GM12878 (cell line): ENCODE measurements around the gene SPINK4.

Experiments used
- JUNB ChIP-seq: IDR thresholded peaks from 2 replicates; pipeline ENCODE4 v1.6.1; 2016; ENCODE audit warnings: antibody characterized with exemption, mild to moderate bottlenecking
- JUND ChIP-seq: IDR thresholded peaks from 2 replicates; pipeline ENCODE4 v1.6.1; 2012; ENCODE audit warnings: low read depth, mild to moderate bottlenecking, low read length, improper control_type of control experiment, moderate library complexity
- NBN ChIP-seq: fragments of 450-650 bp; IDR thresholded peaks from 2 replicates; pipeline ENCODE4 v1.6.1; 2016
- POLR2A ChIP-seq: IDR thresholded peaks from 2 replicates; pipeline ENCODE4 v1.6.1; 2011; ENCODE audit warnings: low read depth, mild to moderate bottlenecking, low read length
- WRNIP1 ChIP-seq: IDR thresholded peaks from 2 replicates; pipeline ENCODE4 v1.6.1; 2011; ENCODE audit warnings: low read depth, low read length, improper control_type of control experiment, borderline replicate concordance
- ZZZ3 ChIP-seq: IDR thresholded peaks from 2 replicates; pipeline ENCODE4 v1.6.1; 2011; ENCODE audit warnings: low read depth; ENCODE audit not compliant: control insufficient read depth, insufficient read length
- TF ChIP-seq, protein P1 (sequence below): IDR thresholded peaks from 2 replicates; pipeline ENCODE4 v1.6.1; 2012; ENCODE audit warnings: low read depth, low read length, improper control_type of control experiment
- TF ChIP-seq, protein P2 (sequence below): IDR thresholded peaks from 2 replicates; pipeline ENCODE4 v1.6.1; 2012; ENCODE audit warnings: mild to moderate bottlenecking, low read depth, low read length
- TF ChIP-seq, protein P3 (sequence below): fragments of 450-650 bp; IDR thresholded peaks from 2 replicates; pipeline ENCODE4 v1.6.1; 2014; ENCODE audit warnings: mild to moderate bottlenecking
- TF ChIP-seq, protein P4 (sequence below), 3 experiments: IDR thresholded peaks in 2 of 3; conservative IDR thresholded peaks in 1 of 3; 2 replicates each; pipeline ENCODE4 v1.5.1; 2011; ENCODE audit warnings: low read depth in 3 of 3, low read length in 3 of 3, mild to moderate bottlenecking in 3 of 3, control low read depth in 2 of 3, moderate library complexity in 2 of 3, inconsistent platforms in 1 of 3, mixed read lengths in 1 of 3; ENCODE audit not compliant: control insufficient read depth in 2 of 3, insufficient read depth in 1 of 3; ENCODE audit errors: extremely low read depth in 1 of 3
- TF ChIP-seq, protein P5 (sequence below): IDR thresholded peaks from 2 replicates; pipeline ENCODE4 v1.6.1; 2011; ENCODE audit warnings: low read depth, low read length, improper control_type of control experiment, borderline replicate concordance
- TF ChIP-seq, protein P6 (sequence below): fragments of 450-650 bp; IDR thresholded peaks from 2 replicates; pipeline ENCODE4 v1.6.1; 2017; ENCODE audit warnings: mild to moderate bottlenecking
- TF ChIP-seq, protein P7 (sequence below): fragments of 450-650 bp; IDR thresholded peaks from 2 replicates; pipeline ENCODE4 v1.6.1; 2016; ENCODE audit warnings: mild to moderate bottlenecking, moderate library complexity, borderline replicate concordance

DNA sequence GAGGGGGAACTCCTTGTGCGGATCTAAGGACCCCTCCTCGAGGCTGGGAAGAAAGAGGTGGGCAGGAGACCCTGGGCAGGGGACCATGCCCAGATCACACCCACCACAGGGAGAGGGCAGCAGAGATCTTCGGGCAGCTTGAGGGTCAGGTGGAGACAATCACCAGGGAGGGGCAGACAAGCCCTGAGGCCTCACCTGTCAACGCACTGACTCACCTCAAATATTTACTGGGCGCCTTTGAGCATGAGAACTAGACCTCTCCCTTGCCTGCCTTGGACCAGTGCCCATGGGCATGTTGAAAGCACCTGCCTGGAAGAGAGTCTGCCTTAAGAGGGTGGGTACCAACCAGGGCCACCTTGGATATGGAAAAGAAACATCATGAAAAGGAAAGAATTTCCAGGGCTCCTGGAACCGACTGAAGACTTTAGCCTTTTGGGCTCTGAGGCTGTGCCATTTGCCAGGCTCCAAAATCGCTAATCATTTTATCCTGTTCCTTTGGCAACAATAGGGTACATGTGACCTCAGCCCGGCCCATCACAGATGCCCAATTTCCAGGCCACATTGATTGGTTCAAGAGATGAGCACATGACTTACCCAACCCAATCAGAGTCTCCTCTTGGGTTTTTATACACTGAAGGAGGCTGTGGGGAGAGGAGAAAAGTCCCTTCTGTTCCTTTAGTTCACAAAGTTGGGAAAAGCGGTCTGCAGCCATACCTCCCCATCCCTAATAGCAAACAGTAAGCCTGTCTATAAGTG lies 10.4 kb upstream of the SPINK4 start:
- TF ChIP-seq NBN, result no peak
- TF ChIP-seq, protein P1, sequence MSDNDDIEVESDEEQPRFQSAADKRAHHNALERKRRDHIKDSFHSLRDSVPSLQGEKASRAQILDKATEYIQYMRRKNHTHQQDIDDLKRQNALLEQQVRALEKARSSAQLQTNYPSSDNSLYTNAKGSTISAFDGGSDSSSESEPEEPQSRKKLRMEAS, result no peak
- TF ChIP-seq, protein P2, sequence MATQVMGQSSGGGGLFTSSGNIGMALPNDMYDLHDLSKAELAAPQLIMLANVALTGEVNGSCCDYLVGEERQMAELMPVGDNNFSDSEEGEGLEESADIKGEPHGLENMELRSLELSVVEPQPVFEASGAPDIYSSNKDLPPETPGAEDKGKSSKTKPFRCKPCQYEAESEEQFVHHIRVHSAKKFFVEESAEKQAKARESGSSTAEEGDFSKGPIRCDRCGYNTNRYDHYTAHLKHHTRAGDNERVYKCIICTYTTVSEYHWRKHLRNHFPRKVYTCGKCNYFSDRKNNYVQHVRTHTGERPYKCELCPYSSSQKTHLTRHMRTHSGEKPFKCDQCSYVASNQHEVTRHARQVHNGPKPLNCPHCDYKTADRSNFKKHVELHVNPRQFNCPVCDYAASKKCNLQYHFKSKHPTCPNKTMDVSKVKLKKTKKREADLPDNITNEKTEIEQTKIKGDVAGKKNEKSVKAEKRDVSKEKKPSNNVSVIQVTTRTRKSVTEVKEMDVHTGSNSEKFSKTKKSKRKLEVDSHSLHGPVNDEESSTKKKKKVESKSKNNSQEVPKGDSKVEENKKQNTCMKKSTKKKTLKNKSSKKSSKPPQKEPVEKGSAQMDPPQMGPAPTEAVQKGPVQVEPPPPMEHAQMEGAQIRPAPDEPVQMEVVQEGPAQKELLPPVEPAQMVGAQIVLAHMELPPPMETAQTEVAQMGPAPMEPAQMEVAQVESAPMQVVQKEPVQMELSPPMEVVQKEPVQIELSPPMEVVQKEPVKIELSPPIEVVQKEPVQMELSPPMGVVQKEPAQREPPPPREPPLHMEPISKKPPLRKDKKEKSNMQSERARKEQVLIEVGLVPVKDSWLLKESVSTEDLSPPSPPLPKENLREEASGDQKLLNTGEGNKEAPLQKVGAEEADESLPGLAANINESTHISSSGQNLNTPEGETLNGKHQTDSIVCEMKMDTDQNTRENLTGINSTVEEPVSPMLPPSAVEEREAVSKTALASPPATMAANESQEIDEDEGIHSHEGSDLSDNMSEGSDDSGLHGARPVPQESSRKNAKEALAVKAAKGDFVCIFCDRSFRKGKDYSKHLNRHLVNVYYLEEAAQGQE, result no peak
- TF ChIP-seq POLR2A, result no peak
- TF ChIP-seq, protein P3, sequence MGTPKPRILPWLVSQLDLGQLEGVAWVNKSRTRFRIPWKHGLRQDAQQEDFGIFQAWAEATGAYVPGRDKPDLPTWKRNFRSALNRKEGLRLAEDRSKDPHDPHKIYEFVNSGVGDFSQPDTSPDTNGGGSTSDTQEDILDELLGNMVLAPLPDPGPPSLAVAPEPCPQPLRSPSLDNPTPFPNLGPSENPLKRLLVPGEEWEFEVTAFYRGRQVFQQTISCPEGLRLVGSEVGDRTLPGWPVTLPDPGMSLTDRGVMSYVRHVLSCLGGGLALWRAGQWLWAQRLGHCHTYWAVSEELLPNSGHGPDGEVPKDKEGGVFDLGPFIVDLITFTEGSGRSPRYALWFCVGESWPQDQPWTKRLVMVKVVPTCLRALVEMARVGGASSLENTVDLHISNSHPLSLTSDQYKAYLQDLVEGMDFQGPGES, result no peak
- TF ChIP-seq, protein P4, sequence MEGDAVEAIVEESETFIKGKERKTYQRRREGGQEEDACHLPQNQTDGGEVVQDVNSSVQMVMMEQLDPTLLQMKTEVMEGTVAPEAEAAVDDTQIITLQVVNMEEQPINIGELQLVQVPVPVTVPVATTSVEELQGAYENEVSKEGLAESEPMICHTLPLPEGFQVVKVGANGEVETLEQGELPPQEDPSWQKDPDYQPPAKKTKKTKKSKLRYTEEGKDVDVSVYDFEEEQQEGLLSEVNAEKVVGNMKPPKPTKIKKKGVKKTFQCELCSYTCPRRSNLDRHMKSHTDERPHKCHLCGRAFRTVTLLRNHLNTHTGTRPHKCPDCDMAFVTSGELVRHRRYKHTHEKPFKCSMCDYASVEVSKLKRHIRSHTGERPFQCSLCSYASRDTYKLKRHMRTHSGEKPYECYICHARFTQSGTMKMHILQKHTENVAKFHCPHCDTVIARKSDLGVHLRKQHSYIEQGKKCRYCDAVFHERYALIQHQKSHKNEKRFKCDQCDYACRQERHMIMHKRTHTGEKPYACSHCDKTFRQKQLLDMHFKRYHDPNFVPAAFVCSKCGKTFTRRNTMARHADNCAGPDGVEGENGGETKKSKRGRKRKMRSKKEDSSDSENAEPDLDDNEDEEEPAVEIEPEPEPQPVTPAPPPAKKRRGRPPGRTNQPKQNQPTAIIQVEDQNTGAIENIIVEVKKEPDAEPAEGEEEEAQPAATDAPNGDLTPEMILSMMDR (IDR thresholded peaks at IDR 0.05 in 2 of 3, conservative IDR thresholded peaks at IDR 0.05 in 1 of 3; ENCODE audit: control insufficient read depth in 2 of 3, extremely low read depth in 1 of 3, insufficient read depth in 1 of 3, low read depth in 3 of 3, low read length in 3 of 3), result no peak
- TF ChIP-seq, protein P5, sequence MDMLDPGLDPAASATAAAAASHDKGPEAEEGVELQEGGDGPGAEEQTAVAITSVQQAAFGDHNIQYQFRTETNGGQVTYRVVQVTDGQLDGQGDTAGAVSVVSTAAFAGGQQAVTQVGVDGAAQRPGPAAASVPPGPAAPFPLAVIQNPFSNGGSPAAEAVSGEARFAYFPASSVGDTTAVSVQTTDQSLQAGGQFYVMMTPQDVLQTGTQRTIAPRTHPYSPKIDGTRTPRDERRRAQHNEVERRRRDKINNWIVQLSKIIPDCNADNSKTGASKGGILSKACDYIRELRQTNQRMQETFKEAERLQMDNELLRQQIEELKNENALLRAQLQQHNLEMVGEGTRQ, result no peak
- TF ChIP-seq JUND, result no peak
- TF ChIP-seq, protein P6, sequence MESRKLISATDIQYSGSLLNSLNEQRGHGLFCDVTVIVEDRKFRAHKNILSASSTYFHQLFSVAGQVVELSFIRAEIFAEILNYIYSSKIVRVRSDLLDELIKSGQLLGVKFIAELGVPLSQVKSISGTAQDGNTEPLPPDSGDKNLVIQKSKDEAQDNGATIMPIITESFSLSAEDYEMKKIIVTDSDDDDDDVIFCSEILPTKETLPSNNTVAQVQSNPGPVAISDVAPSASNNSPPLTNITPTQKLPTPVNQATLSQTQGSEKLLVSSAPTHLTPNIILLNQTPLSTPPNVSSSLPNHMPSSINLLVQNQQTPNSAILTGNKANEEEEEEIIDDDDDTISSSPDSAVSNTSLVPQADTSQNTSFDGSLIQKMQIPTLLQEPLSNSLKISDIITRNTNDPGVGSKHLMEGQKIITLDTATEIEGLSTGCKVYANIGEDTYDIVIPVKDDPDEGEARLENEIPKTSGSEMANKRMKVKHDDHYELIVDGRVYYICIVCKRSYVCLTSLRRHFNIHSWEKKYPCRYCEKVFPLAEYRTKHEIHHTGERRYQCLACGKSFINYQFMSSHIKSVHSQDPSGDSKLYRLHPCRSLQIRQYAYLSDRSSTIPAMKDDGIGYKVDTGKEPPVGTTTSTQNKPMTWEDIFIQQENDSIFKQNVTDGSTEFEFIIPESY, result no peak
- TF ChIP-seq WRNIP1, result no peak
- TF ChIP-seq JUNB, result no peak
- TF ChIP-seq, protein P7, sequence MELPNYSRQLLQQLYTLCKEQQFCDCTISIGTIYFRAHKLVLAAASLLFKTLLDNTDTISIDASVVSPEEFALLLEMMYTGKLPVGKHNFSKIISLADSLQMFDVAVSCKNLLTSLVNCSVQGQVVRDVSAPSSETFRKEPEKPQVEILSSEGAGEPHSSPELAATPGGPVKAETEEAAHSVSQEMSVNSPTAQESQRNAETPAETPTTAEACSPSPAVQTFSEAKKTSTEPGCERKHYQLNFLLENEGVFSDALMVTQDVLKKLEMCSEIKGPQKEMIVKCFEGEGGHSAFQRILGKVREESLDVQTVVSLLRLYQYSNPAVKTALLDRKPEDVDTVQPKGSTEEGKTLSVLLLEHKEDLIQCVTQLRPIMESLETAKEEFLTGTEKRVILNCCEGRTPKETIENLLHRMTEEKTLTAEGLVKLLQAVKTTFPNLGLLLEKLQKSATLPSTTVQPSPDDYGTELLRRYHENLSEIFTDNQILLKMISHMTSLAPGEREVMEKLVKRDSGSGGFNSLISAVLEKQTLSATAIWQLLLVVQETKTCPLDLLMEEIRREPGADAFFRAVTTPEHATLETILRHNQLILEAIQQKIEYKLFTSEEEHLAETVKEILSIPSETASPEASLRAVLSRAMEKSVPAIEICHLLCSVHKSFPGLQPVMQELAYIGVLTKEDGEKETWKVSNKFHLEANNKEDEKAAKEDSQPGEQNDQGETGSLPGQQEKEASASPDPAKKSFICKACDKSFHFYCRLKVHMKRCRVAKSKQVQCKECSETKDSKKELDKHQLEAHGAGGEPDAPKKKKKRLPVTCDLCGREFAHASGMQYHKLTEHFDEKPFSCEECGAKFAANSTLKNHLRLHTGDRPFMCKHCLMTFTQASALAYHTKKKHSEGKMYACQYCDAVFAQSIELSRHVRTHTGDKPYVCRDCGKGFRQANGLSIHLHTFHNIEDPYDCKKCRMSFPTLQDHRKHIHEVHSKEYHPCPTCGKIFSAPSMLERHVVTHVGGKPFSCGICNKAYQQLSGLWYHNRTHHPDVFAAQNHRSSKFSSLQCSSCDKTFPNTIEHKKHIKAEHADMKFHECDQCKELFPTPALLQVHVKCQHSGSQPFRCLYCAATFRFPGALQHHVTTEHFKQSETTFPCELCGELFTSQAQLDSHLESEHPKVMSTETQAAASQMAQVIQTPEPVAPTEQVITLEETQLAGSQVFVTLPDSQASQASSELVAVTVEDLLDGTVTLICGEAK, result no peak
- TF ChIP-seq ZZZ3, result no peak
